PC-3 (cell line): Measurements from ENCODE around the gene BEND7.

Experiments
- CTCF ChIP-seq: fragments of 300-600 bp; sonication (generic); conservative IDR thresholded peaks from 2 replicates; pipeline ENCODE4 v1.5.1; 2017; ENCODE audit warnings: antibody characterized with exemption, low read depth, mild to moderate bottlenecking, low read length
- EZH2 ChIP-seq: fragments of 300-600 bp; sonication (generic); IDR thresholded peaks from one replicate; pipeline ENCODE4 v1.6.1; 2017; ENCODE audit warnings: antibody characterized with exemption, mild to moderate bottlenecking, low read length; ENCODE audit not compliant: unreplicated experiment
- EZH2phosphoT487 ChIP-seq: fragments of 300-600 bp; sonication (generic); IDR thresholded peaks from 2 replicates; pipeline ENCODE4 v1.6.1; 2018; ENCODE audit warnings: mild to moderate bottlenecking, antibody characterized with exemption, low read length, borderline replicate concordance

- TF ChIP-seq CTCF (no peak), EZH2 (no peak), EZH2phosphoT487 (no peak)
Observed at GRCh38 chr10:13457958-13458686, 70.7 kb downstream of the BEND7 start.
